Glomerular visceral epithelial cell (primary cell): ENCODE results near the gene PALLD.

Experiments used
- DNase-seq: peaks from one replicate; pipeline ENCODE4 v3.0.0-alpha.2; 2016; ENCODE audit errors: extremely low spot score

Gene PALLD

GRCh38 chr4:168870004-168870403 lies 373.2 kb downstream of the PALLD start:
- no peak for DNase-seq

- DNase-seq: no peak
These were observed 374.8 kb downstream of the PALLD start for GRCh38 chr4:168871632-168872031.

GRCh38 chr4:168874083-168874482 lies 377.2 kb downstream of the PALLD start:
- DNase-seq: no peak

GRCh38 chr4:168876106-168876505 lies 379.3 kb downstream of the PALLD start:
- DNase-seq: no peak

GRCh38 chr4:168877511-168878491 lies 380.9 kb downstream of the PALLD start:
- DNase-seq: no peak

- DNase-seq: peak; percentile 26
These were observed 381.8 kb downstream of the PALLD start for GRCh38 chr4:168878623-168879022.

- DNase-seq: no peak
These were observed 382.3 kb downstream of the PALLD start for GRCh38 chr4:168879188-168879587.

GRCh38 chr4:168880072-168880675 lies 383.3 kb downstream of the PALLD start:
- peak; percentile 17 for DNase-seq

GRCh38 chr4:168880811-168881595 lies 384.2 kb downstream of the PALLD start:
- DNase-seq: no peak

- peak; percentile 65 for DNase-seq
These were observed 385.0 kb downstream of the PALLD start for GRCh38 chr4:168881781-168882420.

- DNase-seq: peak; percentile 37
These were observed 385.9 kb downstream of the PALLD start for GRCh38 chr4:168882650-168883233.

- no peak for DNase-seq
These were observed 386.7 kb downstream of the PALLD start for GRCh38 chr4:168883513-168883912.

- no peak for DNase-seq
These were observed 387.6 kb downstream of the PALLD start for GRCh38 chr4:168884251-168885124.

- DNase-seq: peak; percentile 42
These were observed 388.5 kb downstream of the PALLD start for GRCh38 chr4:168885400-168885799.

- peak; percentile 52 for DNase-seq
These were observed 389.5 kb downstream of the PALLD start for GRCh38 chr4:168886351-168886750.

- no peak for DNase-seq
These were observed 391.0 kb downstream of the PALLD start for GRCh38 chr4:168887809-168888208.

GRCh38 chr4:168888715-168889215 lies 391.9 kb downstream of the PALLD start:
- DNase-seq: no peak

- DNase-seq: no peak
These were observed 394.2 kb downstream of the PALLD start for GRCh38 chr4:168891086-168891485.

GRCh38 chr4:168891688-168892087 lies 394.8 kb downstream of the PALLD start:
- DNase-seq: no peak

GRCh38 chr4:168892475-168892874 lies 395.6 kb downstream of the PALLD start:
- no peak for DNase-seq
